CD4-positive, alpha-beta T cell treated with Interleukin-6 at 100 ng/mL for 8 hours (primary cell): ENCODE data around the gene PACS1.
"Not testable (repeated sequence)": the region's sequence is repeated elsewhere in the genome, so short reads cannot be mapped to it uniquely, and the experiment has no call there.

ENCODE experiments used
- DNase-seq: peaks from one replicate; pipeline ENCODE4 v3.0.0-alpha.2; 2020; ENCODE audit warnings: mixed read lengths, low spot score

PACS1 gene

GRCh38 chr11:66111158-66111557, 41.1 kb downstream of the PACS1 start:
- DNase-seq = no peak

GRCh38 chr11:66112041-66112491, 42.0 kb downstream of the PACS1 start:
- no peak for DNase-seq

- no peak for DNase-seq
These were observed 42.8 kb downstream of the PACS1 start for GRCh38 chr11:66112601-66113499.

GRCh38 chr11:66114957-66115356, 44.9 kb downstream of the PACS1 start:
- not testable (repeated sequence) for DNase-seq

- peak; percentile 61 for DNase-seq
These were observed 45.7 kb downstream of the PACS1 start for GRCh38 chr11:66115638-66116301.

- DNase-seq = no peak
These were observed 46.7 kb downstream of the PACS1 start for GRCh38 chr11:66116576-66117361.

- DNase-seq = no peak
These were observed 48.8 kb downstream of the PACS1 start for GRCh38 chr11:66118847-66119246.

GRCh38 chr11:66119348-66120133, 49.5 kb downstream of the PACS1 start:
- DNase-seq = no peak

- DNase-seq = no peak
These were observed 51.4 kb downstream of the PACS1 start for GRCh38 chr11:66121466-66121865.

- DNase-seq = no peak
These were observed 53.8 kb downstream of the PACS1 start for GRCh38 chr11:66123902-66124301.

GRCh38 chr11:66124564-66124963, 54.5 kb downstream of the PACS1 start:
- DNase-seq = no peak

GRCh38 chr11:66126064-66126463, 56.0 kb downstream of the PACS1 start:
- peak; percentile 30 for DNase-seq

GRCh38 chr11:66126808-66127555, 56.9 kb downstream of the PACS1 start:
- DNase-seq = peak; percentile 71

- DNase-seq = no peak
These were observed 60.9 kb downstream of the PACS1 start for GRCh38 chr11:66130978-66131377.

- DNase-seq = no peak
These were observed 62.0 kb downstream of the PACS1 start for GRCh38 chr11:66131937-66132632.

- no peak for DNase-seq
These were observed 63.2 kb downstream of the PACS1 start for GRCh38 chr11:66133216-66133775.

GRCh38 chr11:66136752-66137123, 66.7 kb downstream of the PACS1 start:
- no peak for DNase-seq

GRCh38 chr11:66139817-66140404, 69.8 kb downstream of the PACS1 start:
- DNase-seq = no peak
